Retinal pigment epithelial cell (primary cell): ENCODE results near the gene HDHD2.
A peak's percentile ranks its signal among the peaks of the same experiment; 100 is the strongest.

Experiments used
- DNase-seq: peaks from one replicate; pipeline ENCODE4 v3.0.0-alpha.2; 2010; ENCODE audit warnings: low read depth
- H3K4me3 ChIP-seq: 2 replicates; pipeline ENCODE4 v1.5.1; 2011; ENCODE audit warnings: mild to moderate bottlenecking, low read length, control low read depth, moderate library complexity
- TF ChIP-seq, protein P1 (sequence below): conservative IDR thresholded peaks from 2 replicates; pipeline ENCODE4 v1.5.1; 2011; ENCODE audit warnings: low read depth, low read length, control low read depth, inconsistent platforms

HDHD2 gene

DNA sequence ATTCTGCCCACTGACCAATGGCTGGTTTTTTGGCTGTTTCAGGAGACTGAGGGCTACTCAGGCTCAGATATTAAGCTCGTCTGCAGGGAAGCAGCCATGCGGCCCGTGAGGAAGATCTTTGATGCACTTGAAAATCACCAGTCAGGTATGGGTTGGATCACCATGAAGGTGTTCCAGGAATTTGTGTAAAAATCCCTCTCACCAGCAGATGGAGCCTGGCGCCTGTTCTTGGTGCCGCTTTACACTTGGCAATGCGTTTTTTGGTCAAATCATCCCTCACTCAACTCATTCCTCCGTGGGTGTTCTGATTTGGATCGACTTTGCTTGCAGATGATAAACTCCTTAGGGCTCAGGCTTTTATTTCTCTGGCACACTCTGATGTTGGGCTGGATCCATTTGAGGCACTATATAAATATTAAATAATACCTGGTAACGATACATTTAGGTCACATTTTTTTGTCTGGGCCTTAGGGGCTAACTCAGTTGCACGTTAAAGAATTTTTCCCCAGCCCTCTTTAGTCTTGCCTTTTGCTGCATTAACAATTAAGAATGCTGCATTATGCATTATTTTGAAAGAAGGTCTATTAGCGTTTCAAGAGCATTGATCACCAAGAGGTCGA lies 50.0 kb downstream of the HDHD2 start:
- no peak overlapping the region for H3K4me3 ChIP-seq
- DNase-seq = peak; percentile 13
- TF ChIP-seq, protein P1, sequence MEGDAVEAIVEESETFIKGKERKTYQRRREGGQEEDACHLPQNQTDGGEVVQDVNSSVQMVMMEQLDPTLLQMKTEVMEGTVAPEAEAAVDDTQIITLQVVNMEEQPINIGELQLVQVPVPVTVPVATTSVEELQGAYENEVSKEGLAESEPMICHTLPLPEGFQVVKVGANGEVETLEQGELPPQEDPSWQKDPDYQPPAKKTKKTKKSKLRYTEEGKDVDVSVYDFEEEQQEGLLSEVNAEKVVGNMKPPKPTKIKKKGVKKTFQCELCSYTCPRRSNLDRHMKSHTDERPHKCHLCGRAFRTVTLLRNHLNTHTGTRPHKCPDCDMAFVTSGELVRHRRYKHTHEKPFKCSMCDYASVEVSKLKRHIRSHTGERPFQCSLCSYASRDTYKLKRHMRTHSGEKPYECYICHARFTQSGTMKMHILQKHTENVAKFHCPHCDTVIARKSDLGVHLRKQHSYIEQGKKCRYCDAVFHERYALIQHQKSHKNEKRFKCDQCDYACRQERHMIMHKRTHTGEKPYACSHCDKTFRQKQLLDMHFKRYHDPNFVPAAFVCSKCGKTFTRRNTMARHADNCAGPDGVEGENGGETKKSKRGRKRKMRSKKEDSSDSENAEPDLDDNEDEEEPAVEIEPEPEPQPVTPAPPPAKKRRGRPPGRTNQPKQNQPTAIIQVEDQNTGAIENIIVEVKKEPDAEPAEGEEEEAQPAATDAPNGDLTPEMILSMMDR = peak; percentile 84

DNA sequence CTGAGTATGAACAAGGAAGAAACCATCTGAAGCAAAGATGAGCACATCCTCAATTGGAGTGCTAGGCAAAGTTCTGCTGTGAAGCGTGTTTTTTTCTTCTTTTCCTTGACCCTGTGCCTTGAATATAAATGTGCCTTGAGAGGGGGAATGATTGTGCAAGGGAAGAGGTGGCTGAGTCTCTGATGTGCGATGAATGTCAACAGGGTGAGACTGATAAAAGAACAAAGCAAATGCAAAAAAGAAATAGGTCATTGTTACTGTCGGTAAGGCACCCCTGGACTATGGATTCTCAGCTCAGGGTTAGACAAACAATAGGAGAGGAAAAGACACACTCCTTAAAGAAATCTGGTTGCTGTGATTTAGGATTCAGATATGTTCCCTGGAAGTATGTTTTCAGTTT lies 54.5 kb downstream of the HDHD2 start:
- no peak for DNase-seq
- TF ChIP-seq, protein P1 = no peak
- H3K4me3 ChIP-seq = no peak overlapping the region

DNA sequence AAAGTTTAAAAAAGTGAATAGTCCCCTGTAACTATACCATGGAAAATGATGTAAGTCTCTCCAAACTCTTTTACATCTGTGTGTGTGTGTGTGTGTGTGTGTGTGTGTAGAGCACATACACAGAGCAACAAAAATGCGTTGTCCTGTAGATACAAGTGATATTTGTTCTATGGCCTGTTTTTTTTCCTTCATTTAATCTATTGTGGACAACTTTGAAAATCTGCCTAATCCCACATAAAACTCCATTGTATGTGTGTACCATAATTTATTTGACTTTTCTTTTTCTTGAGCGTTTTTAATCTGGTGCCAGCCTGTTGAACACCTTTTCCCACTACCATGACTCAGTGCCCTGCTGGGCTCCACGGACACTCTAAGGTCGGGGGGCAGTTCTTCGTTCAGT lies 62.6 kb downstream of the HDHD2 start:
- DNase-seq = no peak
- TF ChIP-seq, protein P1 = no peak

DNA sequence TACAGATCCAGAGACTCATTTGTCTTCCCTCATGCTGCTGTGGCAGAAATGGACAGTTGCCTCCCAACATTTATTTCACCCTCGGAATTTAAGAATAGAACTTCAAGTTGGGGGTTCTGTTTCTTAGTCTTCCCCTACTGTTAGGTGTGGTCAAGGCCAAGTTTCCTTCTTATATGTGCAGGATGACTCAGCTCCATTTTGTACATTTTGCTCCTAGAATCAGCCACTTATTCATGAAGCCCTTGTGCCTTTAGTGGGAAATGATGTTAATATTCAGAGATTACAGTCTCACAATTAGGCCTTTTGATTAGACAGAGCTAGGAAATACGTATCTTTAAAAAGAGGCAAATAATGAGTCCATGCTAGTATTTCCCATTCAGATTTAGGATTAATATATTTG lies 68.7 kb downstream of the HDHD2 start:
- H3K4me3 ChIP-seq = no peak overlapping the region
- no peak for DNase-seq
- TF ChIP-seq, protein P1 = no peak

More for the DNA sequence above, 62.6 kb downstream of the HDHD2 start:
- no peak overlapping the region for H3K4me3 ChIP-seq

DNA sequence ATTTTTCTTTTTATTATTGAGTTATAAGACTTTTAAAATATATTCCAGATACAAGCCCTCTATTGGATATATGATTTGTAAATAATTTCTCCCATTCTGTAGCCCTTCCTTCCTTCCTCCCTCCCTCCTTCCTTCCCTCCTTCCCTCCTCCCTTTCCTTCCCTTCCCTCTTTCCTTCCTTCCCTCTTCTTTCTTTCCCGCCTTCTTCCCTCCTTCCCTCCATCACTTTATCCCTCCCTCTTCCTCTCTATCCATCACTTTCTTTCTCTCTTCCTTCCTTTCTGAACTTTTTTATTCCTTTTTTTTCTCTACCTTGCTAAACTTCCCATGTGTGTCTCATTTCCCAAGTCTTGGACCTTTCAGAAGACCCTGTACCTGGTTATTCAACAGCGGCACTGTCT lies 69.4 kb downstream of the HDHD2 start:
- no peak for DNase-seq
- TF ChIP-seq, protein P1 = no peak

DNA sequence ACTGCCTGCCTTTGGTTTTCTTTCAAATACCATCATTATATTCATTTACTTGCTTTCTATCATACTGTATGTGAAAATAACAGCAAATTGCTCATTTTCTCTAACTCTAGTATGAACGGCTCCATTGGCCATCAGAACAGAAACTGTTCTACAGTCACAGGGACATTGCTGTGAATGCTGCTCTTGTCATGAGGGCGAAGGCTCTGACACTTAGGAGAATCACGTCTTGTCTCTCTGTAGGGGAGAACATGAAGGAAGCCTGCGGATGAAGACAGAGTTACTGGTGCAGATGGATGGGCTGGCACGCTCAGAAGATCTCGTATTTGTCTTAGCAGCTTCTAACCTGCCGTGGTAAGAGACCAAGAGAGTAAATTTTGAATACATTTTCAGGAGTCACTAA lies 73.2 kb downstream of the HDHD2 start:
- no peak for DNase-seq
- TF ChIP-seq, protein P1 = no peak
- no peak overlapping the region for H3K4me3 ChIP-seq

More for the DNA sequence above, 69.4 kb downstream of the HDHD2 start:
- H3K4me3 ChIP-seq = no peak overlapping the region

DNA sequence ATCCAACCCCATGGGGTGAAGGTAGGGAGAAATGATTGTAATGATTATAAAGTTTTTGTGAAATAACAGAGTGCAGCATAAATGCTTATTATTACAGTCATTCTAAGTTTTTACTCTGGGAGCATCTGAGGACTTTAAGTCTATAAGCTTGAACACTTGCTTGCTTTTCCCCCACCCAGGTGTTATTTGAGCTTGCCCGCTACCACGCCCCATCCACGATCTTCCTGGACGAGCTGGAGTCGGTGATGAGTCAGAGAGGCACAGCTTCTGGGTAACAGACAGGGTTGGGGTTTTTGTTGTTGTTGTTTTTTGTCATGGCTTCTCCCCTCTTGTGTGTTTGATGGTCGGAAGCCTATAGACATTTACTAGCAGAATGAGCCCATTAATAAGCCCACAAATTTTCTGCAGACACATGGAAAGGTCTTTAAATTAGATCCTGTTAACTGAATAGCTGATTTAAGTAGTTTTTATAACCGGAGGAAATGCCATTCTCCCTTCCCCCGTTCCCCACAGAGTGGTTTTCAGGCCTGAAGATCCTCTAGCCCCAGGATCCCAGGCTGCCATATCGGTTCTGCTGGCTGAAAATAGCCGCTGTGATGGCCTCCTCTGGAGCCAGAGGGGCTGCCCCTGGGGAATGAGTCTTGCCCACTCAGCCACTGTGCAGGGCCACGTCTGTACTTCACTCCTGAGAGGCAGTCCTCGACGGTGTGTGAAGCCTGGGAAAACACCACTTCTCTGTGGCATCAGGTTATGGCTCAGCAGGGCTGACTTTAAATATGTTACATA lies 75.0 kb downstream of the HDHD2 start:
- H3K4me3 ChIP-seq = no peak overlapping the region
- DNase-seq = no peak
- TF ChIP-seq, protein P1 = no peak
